Activated CD4-positive, alpha-beta T cell treated with anti-CD3 and anti-CD28 coated beads for 48 hours (primary cell): ENCODE data around the gene KDM2A.

Experiments used
- DNase-seq: peaks from one replicate; pipeline ENCODE4 v3.0.0-alpha.2; 2020

Gene KDM2A

DNA sequence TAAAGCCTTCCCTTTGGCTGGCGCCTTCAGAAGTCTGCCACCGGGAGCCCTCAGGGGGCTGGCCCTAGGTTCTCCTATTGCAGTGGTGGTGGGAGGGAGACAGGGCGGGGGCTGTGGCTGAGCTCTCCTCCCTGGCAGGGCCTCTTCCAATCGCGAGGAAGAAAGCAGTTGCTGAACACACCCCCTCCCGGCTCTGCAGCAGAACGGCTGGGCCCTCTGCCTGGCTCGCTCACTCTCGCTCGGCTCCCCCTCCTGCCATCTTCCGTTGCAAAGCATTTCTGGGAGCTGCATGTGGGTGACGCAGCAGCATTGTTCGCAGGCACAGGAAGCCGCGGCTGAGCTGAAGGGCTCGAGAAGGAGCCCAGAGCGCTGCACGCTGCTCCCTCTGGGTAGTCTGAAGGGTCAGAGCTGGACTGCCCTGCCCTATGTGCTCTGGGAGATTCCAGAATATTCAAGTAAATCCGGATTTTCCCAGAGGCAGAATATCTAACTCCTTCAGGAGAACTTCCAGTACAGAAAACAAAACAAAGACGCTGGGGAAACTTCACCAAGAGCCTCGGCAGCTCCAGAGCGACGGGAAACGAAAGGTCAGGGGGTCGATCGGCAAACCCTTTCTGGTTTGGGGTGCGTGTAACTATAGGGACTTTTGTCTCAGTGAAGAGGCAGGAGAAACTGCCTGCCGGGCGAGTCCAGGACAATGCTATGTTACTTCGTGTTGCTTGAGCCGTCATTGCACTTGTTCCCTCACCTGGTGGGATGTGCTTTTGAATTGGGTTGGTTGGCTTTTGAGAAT, 120.9 kb downstream of the KDM2A start:
- DNase-seq, result peak; percentile 97

DNA sequence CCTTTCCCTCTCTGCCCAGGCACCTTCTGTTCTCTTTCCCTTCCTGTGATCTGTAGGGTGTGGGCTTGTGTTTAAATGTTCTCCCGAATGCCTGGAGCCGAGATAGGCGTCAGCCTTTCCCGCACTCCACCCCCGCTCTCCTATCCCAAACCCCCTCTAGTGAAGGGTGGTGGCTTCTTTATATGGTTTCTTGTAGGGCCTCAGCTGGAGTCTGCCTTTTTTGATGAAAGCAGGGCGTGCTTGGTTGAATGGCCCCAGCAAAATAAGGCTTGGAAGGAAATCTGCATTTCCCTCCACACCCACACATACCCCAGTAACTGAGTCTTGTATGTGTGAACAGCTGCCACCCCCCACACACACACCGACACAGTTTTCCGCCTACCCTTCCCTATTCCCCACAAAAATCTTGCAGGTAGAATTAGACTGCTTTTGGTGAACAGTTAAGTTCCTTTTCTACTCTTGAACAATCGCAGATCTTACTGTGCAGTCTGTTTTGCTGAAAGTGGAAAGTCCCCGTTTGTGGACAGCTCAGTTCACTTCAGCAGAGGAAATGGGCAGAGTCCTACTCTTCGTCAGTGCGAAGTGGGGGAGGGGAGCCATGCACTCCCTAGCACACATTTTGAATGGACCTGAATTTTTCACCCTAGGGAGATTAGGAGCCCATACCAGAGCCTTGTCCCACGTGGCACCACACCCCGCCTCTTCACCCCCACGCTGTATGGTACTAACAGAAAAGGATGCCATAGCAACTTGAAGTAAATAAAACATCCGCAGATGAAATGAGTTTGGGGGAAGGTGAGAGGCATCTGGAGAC, 121.7 kb downstream of the KDM2A start:
- peak; percentile 90 for DNase-seq

DNA sequence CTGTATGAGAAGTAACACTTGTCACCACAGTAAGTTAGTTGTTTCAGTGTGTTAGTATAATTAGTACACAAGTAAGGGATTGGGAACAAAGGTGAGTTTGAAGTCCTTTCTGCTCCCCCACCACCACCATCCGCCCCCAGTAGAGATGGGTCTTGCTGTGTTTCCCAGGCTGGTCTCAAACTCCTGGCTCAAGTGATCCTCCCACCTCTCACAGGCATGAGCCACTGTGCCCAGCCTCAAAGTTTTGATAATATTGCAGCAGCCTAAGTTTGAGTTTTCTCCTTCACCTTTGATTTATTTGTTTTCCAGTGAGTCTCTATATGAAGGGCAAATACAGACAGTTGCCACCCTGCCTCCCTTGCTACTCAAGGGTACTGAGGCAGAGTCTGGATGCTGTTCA, 123.5 kb downstream of the KDM2A start:
- no peak for DNase-seq

DNA sequence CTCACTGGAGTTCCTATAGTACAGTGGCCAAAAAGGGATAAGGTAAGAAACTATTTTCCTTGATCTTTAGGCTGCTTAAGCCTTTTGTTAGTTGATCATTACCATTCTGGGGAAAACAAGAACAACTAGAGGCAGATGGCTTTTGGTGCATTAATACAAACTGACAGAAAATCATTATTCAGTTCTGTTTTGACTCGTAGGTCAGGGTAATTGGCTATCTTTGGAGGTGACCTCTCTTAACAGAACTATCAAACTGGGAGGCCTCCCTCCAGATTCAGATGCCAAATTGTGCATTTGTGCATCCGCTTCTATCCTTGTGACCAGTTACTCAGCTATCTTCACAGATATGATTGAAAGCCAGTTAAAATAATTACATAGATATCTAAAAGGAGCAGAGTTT, 124.0 kb downstream of the KDM2A start:
- DNase-seq, result no peak

DNA sequence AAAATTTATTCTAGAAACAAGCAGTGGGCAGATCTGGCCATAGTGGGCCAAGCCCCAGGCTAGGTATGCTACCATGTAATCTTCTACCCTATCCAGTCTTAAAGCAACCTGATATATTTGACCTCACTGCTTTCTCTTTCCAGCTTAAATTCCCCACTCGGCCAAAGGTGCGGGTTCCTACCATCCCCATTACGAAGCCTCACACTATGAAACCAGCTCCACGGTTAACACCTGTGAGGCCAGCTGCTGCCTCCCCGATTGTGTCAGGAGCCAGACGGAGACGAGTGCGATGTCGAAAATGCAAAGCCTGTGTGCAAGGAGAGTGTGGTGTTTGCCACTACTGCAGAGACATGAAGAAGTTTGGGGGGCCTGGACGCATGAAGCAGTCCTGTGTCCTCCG, 126.0 kb downstream of the KDM2A start:
- no peak for DNase-seq

DNA sequence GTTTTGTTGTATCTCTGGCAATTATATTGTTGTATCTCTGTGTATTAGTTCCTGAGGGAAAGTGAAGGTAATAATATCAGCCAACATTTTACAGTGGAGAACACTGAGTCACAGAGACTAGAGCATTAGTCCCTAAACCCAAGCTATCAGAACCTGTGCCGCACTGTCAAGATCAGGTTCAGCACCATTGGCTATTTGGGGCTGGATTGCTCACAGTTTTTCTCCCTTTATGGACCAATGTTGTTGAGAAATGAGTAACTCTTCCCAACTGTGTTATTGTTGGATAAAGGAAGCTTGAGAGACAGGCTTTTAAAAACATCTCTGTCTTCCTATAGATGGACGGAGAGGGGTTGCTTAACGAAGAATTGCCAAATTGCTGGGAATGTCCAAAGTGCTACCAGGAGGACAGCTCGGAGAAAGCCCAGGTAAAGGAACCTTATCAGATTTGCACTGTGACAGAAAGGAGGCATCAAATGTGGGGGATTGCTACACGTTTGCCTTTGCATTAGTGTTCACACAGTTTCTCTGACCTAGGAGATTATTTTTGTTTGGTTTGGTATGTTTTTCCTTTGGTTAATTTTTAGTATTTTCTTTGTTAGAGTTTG, 129.0 kb downstream of the KDM2A start:
- no peak for DNase-seq

DNA sequence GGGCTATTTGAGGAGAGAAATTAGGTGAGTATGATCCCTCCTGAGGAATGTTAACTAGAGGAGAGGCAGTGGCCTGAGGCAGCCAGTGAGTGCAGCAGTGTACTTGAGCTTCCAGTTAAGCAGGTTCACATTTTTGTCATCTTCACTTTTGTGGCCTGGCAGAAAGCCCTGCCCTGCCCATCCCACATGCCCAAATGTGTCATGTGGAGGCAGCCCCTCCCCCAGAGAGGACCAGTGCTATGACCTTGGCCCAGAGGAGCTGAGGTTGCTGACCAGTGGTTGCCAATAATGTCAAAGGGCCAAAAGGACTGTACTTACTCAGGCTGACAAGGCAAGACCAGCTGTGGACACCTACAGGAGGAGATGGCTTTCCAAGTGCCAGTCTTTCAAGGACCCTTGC, 129.6 kb downstream of the KDM2A start:
- no peak for DNase-seq

DNA sequence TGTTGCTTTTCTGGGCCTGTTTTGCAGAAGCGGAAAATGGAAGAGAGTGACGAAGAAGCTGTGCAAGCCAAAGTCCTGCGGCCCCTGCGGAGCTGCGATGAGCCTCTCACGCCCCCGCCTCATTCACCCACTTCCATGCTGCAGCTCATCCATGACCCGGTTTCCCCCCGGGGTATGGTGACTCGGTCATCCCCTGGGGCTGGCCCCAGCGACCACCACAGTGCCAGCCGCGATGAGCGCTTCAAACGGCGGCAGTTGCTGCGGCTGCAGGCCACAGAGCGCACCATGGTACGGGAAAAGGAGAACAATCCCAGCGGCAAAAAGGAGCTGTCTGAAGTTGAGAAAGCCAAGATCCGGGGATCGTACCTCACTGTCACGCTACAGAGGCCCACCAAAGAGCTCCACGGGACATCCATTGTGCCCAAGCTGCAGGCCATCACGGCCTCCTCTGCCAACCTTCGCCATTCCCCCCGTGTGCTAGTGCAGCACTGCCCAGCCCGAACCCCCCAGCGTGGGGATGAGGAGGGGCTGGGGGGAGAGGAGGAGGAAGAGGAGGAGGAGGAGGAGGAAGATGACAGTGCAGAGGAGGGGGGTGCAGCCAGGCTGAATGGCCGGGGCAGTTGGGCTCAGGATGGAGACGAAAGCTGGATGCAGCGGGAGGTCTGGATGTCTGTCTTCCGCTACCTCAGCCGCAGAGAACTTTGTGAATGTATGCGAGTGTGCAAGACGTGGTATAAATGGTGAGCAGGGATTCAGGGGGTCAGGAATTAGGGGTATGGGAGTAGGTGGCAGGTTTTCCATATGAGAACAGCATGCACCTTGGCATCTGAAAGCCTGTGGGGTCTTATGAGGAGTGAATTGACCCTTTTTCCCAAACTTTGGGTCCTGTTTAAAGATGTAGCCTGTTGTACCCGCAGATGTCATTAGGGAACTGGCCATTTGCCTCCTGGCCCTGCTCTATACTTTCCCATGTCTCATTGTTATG, 131.3 kb downstream of the KDM2A start:
- DNase-seq, result no peak

DNA sequence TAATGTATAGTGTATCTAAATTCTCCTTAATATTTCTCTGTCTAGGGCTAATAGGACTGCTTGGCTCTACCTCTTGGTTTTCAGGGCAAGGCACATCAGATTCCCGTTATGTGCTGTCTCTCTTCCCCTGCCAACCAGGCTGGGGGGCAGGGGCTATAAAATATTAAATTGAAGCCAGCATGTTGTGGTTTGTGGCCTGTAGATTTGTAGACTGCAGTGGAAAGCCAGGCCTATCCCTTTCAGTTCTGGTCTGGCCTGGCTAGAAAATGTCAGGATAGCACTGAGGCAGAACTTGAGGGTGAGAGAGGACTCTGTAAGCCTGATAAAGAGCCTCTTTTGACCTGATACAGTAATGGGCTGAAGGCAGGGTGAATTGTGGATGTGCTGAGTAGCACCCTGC, 132.8 kb downstream of the KDM2A start:
- DNase-seq, result no peak

DNA sequence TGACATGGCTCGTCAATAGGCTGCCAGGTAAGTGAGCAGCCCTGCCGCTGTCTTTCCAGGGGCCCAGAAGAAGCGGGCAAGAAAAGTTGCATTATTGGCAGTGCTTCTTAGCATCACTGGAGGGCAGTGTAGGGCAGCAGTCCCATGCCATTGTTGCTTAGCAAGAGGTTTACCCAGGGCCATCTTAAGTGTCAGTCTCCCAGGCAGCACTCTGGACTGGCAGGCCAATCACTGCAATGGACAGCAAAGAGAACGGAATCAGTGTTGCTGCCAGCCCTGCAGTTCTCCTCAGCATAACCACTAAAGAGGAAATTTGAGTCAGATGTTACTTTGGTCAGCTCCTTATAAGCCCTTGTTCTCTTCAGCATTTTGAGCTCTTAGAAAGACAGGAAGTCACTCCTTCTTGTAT, 133.8 kb downstream of the KDM2A start:
- DNase-seq, result peak; percentile 41

DNA sequence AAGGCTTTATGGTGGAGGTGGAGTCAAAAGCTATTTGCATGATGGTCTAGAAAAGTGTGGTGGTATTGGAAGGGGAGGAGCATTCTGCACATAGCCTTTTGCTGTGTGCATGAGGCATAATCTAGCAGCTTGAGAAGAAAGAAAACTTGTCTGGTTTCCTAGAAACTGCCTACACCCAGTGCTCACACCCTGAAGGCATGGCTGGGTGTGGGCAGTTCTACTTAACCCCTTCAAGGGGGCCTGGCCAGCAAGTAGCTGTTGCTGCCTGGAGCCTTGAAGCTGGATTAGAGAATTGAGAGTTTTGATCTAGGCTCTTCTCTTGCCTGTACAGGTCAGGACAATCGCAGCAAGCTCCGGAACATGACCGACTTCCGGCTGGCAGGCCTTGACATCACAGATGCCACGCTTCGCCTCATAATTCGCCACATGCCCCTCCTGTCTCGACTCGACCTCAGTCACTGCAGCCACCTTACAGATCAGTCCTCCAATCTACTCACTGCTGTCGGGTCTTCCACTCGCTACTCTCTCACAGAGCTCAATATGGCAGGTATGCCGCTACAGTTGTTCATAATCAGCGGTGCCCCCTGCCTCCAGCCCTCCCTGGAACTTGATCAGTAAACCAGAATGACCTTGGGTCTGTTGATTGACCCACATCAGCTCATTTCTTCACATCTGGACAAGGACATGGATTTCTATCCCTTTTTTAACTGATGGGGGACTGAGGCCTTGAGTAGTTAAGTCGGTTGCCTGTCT, 135.0 kb downstream of the KDM2A start:
- DNase-seq, result no peak

DNA sequence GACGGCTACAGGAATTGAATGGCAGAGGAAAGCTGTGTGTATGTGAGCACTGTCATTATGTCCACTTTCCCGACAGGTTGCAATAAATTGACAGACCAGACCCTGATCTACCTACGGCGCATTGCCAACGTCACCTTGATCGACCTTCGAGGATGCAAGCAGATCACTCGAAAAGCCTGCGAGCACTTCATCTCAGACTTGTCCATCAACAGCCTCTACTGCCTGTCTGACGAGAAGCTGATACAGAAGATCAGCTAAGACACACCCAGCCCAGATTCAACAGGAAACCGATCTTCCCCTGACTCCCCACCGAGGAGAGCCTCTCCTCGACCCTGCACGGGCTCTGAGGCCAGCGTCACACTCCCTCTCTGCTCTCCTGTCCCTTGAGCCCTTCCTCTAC, 135.7 kb downstream of the KDM2A start:
- no peak for DNase-seq

DNA sequence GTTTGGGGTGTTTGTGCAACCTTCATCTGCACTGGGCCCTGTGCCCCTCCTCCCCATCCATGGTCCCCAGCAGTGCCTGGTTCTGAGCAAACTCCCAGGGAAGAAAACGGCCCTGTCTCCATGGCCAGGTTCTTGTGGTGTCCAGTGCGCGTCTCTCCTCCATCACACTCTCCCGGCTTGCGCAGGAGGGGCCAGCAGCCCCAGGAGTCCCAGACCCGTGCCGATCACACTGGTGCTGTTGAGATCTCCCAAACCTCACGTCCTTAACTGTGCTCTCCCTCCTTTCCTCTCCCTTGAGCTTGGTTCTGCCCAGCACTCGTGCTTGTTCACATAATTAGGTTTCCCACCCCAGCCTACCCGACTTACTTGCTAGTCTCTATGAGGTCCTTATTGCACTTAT, 136.3 kb downstream of the KDM2A start:
- no peak for DNase-seq

DNA sequence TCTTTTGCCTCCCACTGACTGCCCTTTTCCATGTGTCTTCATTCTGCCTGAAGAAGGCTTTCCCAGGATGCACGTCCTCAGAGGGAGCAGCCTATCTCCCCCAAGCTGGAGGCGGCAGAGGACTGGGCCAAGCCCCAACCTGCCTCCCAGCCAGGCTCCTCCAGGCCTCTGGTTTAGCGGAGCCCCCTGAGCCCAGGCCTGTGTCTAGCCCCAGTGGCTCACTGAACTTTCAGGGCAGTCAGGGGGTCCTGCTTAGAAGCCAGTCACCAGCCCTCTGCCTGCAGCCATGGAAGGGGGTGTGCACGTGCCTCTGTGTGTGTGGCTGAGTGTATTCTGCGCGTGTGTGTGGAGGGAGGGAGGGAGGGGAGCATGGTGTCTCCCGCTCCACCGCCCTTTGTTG, 136.8 kb downstream of the KDM2A start:
- DNase-seq, result no peak

DNA sequence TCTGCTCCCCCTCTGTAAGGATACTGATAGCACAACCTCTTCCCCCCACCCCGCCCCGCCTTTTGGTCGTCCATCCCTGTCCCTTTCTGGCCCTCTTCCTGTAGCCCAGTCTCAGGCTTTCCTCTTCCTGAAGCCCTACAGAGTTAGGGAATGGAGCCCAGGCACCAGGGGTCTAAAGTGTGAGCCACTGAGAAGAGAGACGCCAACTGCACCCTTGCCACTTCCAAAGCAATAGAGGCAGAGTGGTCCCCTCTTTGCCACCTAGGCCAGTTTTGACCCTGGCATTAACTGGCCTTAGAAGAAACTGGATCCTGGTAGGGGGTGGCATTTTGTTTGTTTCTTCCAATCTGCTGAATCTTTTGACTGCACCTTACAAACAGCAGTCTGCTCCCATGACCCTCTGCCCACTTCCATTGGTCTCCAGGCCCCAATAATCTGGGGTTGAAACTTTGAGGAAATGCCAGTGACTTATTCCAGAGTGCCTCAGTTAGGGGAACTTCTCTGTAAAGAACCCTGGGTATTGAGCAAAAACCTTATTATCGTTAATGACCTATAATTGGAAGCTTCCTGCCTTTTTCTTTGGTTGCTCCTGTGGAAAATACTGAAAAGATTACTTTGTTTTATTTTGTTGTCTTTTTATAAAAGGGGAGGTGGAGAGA, 137.5 kb downstream of the KDM2A start:
- no peak for DNase-seq

DNA sequence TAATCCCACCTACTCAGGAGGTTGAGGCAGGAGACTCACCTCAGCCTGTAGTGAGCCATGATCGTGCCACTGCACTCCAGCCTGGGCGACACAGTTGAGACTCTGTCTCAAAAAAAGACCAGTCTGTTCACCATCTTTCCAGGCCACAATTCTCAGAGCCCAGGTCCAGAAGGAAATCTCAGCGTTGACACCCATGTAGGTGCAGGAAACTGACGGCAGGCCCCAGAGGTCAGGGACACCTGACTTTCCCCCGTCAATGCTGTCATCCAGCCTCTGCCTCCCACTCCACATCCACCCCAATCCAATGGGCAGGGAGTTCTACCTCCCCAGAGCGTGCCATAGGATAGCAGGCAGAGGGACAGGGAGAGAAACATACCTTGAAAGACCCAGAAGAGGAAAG, 141.3 kb downstream of the KDM2A start:
- DNase-seq, result no peak

DNA sequence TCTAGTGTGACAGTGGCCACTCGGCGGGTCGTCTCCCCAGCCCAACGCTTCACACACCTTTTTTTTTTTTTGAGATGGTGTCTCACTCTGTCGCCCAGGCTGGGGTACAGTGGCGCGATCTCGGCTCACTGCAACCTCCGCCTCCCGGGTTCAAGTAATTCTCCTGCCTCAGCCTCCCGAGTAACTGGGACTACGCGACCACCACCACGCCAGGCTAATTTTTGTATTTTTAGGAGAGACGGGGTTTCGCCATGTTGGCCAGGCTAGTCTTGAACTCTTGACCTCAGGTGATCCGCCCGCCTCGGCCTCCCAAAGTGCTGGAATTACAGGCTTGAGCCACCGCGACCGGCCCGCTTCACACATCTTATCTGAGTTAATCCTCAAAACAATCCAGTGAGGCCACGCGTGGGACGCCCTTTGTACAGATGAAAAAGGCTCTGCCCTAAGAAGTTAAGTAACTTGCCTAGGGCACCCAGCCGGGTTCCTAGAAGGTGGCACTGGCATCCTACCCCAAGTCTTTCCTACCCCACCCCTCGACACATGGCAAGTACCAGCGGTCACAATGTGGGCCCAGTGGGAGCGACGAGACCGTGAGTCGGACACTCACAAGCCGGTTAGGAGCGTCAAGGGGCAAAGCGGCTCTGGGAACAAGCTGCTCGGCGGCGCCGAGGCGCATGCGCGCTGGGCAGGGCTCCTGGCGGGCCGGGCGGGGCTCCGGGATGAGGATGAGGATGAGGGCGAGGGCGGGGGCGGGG, 142.0 kb downstream of the KDM2A start:
- peak; percentile 73 for DNase-seq

DNA sequence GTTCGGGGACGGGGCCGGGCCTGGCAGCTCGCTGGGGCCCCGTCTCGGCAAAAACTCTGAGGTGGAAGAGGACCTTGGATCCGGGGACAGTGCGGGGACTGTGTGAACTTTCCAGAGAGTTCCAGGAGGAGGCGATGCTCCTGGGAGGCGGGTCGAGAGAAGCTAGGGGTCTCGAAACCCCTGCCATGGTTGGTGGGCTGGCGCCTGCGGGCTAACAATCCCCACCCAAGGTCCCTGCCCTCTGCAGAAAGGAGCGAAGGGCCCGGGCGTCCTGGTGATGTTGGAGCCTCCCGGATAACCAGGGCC, 142.5 kb downstream of the KDM2A start:
- DNase-seq, result no peak

DNA sequence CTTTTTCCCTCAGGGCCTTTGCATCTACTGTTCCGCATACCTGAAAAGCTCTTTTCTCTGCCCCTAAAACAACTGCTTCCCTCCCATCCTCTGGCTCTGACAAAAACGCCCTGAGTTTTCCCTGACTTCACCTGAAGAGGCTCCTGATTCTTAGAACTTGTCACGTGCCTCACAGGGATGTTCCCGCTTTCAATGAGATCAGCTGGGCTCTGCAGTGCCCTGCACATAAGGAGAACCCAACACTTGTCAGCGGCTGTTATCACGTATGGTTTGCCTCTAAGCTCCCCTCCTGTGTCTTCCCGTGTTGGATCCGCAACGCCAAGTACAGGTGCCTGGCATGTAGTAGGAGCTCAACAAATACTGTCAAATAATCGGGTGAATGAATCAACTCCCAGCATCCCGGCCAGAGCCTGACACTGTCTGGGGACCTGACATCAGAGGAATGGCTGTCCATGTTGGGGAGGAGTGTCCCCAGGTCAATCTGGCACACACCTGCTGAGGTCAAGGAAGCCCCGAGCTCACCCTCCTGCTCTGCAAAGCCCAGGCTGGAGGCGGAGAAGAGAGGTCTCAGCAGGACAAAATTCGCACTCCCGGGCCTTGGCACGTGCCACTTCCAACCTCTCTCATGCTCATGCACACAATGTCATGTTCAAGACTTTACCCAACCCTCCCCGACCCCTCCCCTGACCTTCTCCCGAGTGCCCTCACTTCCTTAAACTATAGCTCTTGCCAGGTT, 143.1 kb downstream of the KDM2A start:
- no peak for DNase-seq
